Fibroblast of lung (primary cell): ENCODE data around the gene RNF25. TPM values are rescaled to one million over a fixed set of nuclear protein-coding genes. Genes with fewer than 3 reads are reported as not detected.

Source experiments
- DNase-seq, 2 donors: peaks; one replicate each; pipeline versions ENCODE4 v3.0.0 to v3.0.0-alpha.2; 2010; ENCODE audit warnings: low read depth in 2 of 2
- H2AFZ ChIP-seq: 2 replicates; pipeline ENCODE4 v1.5.1; 2012; ENCODE audit warnings: low read length, control low read depth, inconsistent platforms
- H3K27ac ChIP-seq: 2 replicates; pipeline ENCODE4 v1.5.1; 2011; ENCODE audit warnings: low read length, control low read depth; ENCODE audit not compliant: insufficient read depth
- H3K27me3 ChIP-seq: 2 replicates; pipeline ENCODE4 v1.5.1; 2011; ENCODE audit warnings: mild to moderate bottlenecking, low read length; ENCODE audit not compliant: control insufficient read depth, insufficient read depth
- H3K36me3 ChIP-seq: 2 replicates; pipeline ENCODE4 v1.5.1; 2011; ENCODE audit warnings: low read length; ENCODE audit not compliant: control insufficient read depth, insufficient read depth
- H3K4me1 ChIP-seq: 2 replicates; pipeline ENCODE4 v1.5.1; 2011; ENCODE audit warnings: low read length; ENCODE audit not compliant: control insufficient read depth, insufficient read depth; ENCODE audit errors: extremely low read depth
- H3K4me2 ChIP-seq: 2 replicates; pipeline ENCODE4 v1.5.1; 2011; ENCODE audit warnings: low read length, control low read depth; ENCODE audit not compliant: insufficient read depth; ENCODE audit errors: extremely low read depth
- H3K4me3 ChIP-seq, 4 experiments: fragments of 200-600 bp in 1 of 4; sonication (generic) in 1 of 4; replicated peaks in 1 of 4; 2 replicates each; pipeline ENCODE4 v1.5.1; 2011 to 2016; ENCODE audit warnings: low read length in 4 of 4, low read depth in 3 of 4, mild to moderate bottlenecking in 3 of 4, control low read depth in 2 of 4, inconsistent platforms in 1 of 4, mixed read lengths in 1 of 4; ENCODE audit not compliant: insufficient read depth in 1 of 4; ENCODE audit errors: control extremely low read depth in 1 of 4
- H3K79me2 ChIP-seq: 2 replicates; pipeline ENCODE4 v1.5.1; 2012; ENCODE audit warnings: mild to moderate bottlenecking, low read length, inconsistent platforms; ENCODE audit not compliant: control insufficient read depth, insufficient read depth
- H3K9ac ChIP-seq: 2 replicates; pipeline ENCODE4 v1.5.1; 2011; ENCODE audit warnings: mild to moderate bottlenecking, low read length, control low read depth; ENCODE audit not compliant: insufficient read depth
- H3K9me3 ChIP-seq: 2 replicates; pipeline ENCODE4 v1.5.1; 2012; ENCODE audit warnings: low read depth, low read length; ENCODE audit not compliant: control insufficient read depth, insufficient read depth
- H4K20me1 ChIP-seq: 2 replicates; pipeline ENCODE4 v1.5.1; 2011; ENCODE audit warnings: low read length; ENCODE audit not compliant: control insufficient read depth, insufficient read depth; ENCODE audit errors: extremely low read depth
- EZH2 ChIP-seq: IDR thresholded peaks from 2 replicates; pipeline ENCODE4 v1.5.1; 2012; ENCODE audit warnings: low read length, control low read depth, mild to moderate bottlenecking; ENCODE audit errors: missing control alignments
- polyA plus RNA-seq, 2 donors: library from polyadenylated mRNA; depleted of rRNA in 1 of 2; stranded (reverse) in 1 of 2; unstranded in 1 of 2; fragments of >200 nt; gene quantifications; 2 replicates each; pipeline ENCODE4 v1.2.1, GENCODE V29; 2011 to 2012; ENCODE audit warnings: missing spikeins in 1 of 2
- total RNA-seq: library from RNA; depleted of rRNA; stranded (reverse); fragments of >200 nt; gene quantifications from 2 replicates; pipeline ENCODE4 v1.2.1, GENCODE V29; 2014
- TF ChIP-seq, protein P1 (sequence below), 2 donors: IDR thresholded peaks in 1 of 2; conservative IDR thresholded peaks in 1 of 2; 1 replicate in 1 of 2; 2 replicates in 1 of 2; pipeline ENCODE4 v1.5.1; 2011 to 2012; ENCODE audit warnings: low read length in 2 of 2, control low read depth in 1 of 2, inconsistent platforms in 1 of 2, low read depth in 1 of 2, mild to moderate bottlenecking in 1 of 2

The RNF25 gene
- total and polyA plus RNA-seq, 2 donors (not counting 1 experiment from before 2014, with no cell fraction given) = 39.1 to 42.1 TPM

DNA sequence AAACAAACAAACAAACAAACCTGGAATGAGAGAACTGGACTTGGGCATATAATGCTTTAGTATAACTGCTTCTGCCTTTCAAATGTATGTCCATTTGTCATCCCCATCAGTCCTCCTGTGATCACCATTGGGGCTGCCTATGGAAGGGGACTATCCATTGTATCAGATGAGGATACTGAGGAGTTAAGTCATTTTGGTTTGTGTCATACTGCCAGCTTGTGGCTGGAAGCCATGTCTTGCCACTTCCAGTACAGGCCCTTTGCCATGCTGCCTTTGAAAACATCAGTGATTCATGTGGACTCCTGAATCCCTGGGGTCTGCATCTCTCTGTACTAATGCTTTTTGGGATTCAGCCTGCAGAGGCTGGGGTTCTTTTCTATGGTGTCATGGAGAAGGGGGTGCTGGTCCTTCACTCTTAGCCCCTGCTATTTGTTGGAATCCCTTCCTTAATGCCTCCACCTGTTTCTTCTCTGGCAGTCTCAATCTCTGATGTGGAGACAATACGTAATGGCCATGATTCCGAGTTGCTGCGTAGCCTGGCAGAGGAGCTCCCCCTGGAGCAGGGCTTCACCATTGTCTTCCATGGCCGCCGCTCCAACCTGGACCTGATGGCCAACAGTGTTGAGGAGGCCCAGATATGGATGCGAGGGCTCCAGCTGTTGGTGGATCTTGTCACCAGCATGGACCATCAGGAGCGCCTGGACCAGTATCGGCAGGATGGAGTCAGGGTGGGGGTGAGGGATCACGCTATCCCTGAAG is 53.5 kb downstream of the RNF25 start:
- Histone ChIP-seq H3K36me3 (no peaks in the 10 kb centered on the region), H3K4me2 (no peak overlapping the region), H3K27me3 (no peaks in the 10 kb centered on the region), H3K4me1 (no peaks in the 10 kb centered on the region), H3K9me3 (no peaks in the 10 kb centered on the region), H4K20me1 (no peaks in the 10 kb centered on the region), H3K79me2 (no peaks in the 10 kb centered on the region), H2AFZ (no peak overlapping the region), H3K9ac (no peak overlapping the region), H3K27ac (no peak overlapping the region), H3K4me3 (no peak overlapping the region)
- DNase-seq = peak in 1 of 2 donors; percentile 19
- TF ChIP-seq, protein P1, sequence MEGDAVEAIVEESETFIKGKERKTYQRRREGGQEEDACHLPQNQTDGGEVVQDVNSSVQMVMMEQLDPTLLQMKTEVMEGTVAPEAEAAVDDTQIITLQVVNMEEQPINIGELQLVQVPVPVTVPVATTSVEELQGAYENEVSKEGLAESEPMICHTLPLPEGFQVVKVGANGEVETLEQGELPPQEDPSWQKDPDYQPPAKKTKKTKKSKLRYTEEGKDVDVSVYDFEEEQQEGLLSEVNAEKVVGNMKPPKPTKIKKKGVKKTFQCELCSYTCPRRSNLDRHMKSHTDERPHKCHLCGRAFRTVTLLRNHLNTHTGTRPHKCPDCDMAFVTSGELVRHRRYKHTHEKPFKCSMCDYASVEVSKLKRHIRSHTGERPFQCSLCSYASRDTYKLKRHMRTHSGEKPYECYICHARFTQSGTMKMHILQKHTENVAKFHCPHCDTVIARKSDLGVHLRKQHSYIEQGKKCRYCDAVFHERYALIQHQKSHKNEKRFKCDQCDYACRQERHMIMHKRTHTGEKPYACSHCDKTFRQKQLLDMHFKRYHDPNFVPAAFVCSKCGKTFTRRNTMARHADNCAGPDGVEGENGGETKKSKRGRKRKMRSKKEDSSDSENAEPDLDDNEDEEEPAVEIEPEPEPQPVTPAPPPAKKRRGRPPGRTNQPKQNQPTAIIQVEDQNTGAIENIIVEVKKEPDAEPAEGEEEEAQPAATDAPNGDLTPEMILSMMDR (conservative IDR thresholded peaks at IDR 0.05 in 1 of 2, IDR thresholded peaks at IDR 0.05 in 1 of 2; ENCODE audit: low read depth in 1 of 2, low read length in 2 of 2) = no peak
- TF ChIP-seq EZH2 = no peak

DNA sequence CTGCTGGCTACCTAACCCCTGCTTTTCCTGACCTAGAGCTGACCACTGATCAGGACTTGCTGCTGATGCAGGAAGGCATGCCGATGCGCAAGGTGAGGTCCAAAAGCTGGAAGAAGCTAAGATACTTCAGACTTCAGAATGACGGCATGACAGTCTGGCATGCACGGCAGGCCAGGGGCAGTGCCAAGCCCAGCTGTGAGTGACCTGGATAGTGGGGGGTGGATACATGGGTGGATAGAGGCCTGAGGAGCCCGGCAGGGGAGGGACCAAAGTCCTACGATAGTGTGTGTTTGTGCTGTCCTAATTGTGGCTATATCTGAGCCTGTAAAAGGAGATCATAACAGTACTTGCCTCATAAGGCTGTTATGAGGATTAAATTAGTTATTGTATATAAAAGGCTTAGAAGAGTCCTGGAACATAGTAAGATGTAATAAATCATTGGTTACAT is 55.9 kb downstream of the RNF25 start:
- H4K20me1 ChIP-seq = no peaks in the 10 kb centered on the region
- TF ChIP-seq, protein P1 (conservative IDR thresholded peaks at IDR 0.05 in 1 of 2, IDR thresholded peaks at IDR 0.05 in 1 of 2; ENCODE audit: low read depth in 1 of 2, low read length in 2 of 2) = no peak
- TF ChIP-seq EZH2 = no peak
- H3K9me3 ChIP-seq = no peaks in the 10 kb centered on the region
- no peaks in the 10 kb centered on the region for H3K27me3 ChIP-seq
- no peak overlapping the region for H3K27ac ChIP-seq
- no peaks in the 10 kb centered on the region for H3K79me2 ChIP-seq
- DNase-seq = no peak
- no peak overlapping the region for H2AFZ ChIP-seq
- H3K4me2 ChIP-seq = no peak overlapping the region
- no peak overlapping the region for H3K4me3 ChIP-seq
- no peak overlapping the region for H3K9ac ChIP-seq
- no peaks in the 10 kb centered on the region for H3K36me3 ChIP-seq
- H3K4me1 ChIP-seq = no peaks in the 10 kb centered on the region

Other genes starting within 250 kb of the RNF25 start
- gene USP37, start 103.7 kb downstream of the RNF25 start, total RNA-seq = 8.3 and 10.3 TPM in 2 replicates
- gene USP37, start 103.7 kb downstream of the RNF25 start, polyA plus RNA-seq = 3.5 and 4.6 TPM in 2 replicates
- 31.1 and 31.4 TPM in 2 replicates for gene CNOT9, start 103.2 kb downstream of the RNF25 start, total RNA-seq
- 45.9 and 70.1 TPM in 2 replicates for gene CNOT9, start 103.2 kb downstream of the RNF25 start, polyA plus RNA-seq
- 3.9 and 10.7 TPM in 2 replicates for gene PLCD4, start 64.1 kb downstream of the RNF25 start, total RNA-seq
- 4.1 and 5.8 TPM in 2 replicates for gene PLCD4, start 64.1 kb downstream of the RNF25 start, polyA plus RNA-seq
- 5.6 and 7.3 TPM in 2 replicates for gene ZNF142, start 12.4 kb downstream of the RNF25 start, total RNA-seq
- gene ZNF142, start 12.4 kb downstream of the RNF25 start, polyA plus RNA-seq = 4.3 and 8.1 TPM in 2 replicates
- gene BCS1L, start 12.3 kb downstream of the RNF25 start, total RNA-seq = 26.2 and 38.3 TPM in 2 replicates
- gene BCS1L, start 12.3 kb downstream of the RNF25 start, polyA plus RNA-seq = 28.8 and 38.8 TPM in 2 replicates
- gene STK36, start 84 bp upstream of the RNF25 start, total RNA-seq = 32.1 and 36.0 TPM in 2 replicates
- 21.4 and 24.7 TPM in 2 replicates for gene STK36, start 84 bp upstream of the RNF25 start, polyA plus RNA-seq
- 5.9 and 9.4 TPM in 2 replicates for gene TTLL4, start 38.8 kb upstream of the RNF25 start, total RNA-seq
- gene TTLL4, start 38.8 kb upstream of the RNF25 start, polyA plus RNA-seq = 6.1 and 14.4 TPM in 2 replicates
- 40.6 and 53.8 TPM in 2 replicates for gene CYP27A1, start 110.1 kb upstream of the RNF25 start, total RNA-seq
- gene CYP27A1, start 110.1 kb upstream of the RNF25 start, polyA plus RNA-seq = 12.7 and 16.2 TPM in 2 replicates
- 0.26 and 0.33 TPM in 2 replicates for gene PRKAG3, start 159.8 kb upstream of the RNF25 start, total RNA-seq
- gene PRKAG3, start 159.8 kb upstream of the RNF25 start, polyA plus RNA-seq = 0.02 TPM in 1 of 2 replicates, not detected in the other
- gene WNT6, start 187.8 kb upstream of the RNF25 start, total RNA-seq = not detected in 2 replicates
- gene WNT6, start 187.8 kb upstream of the RNF25 start, polyA plus RNA-seq = not detected in 2 replicates
- not detected in 2 replicates for gene WNT10A, start 208.8 kb upstream of the RNF25 start, total RNA-seq
- gene WNT10A, start 208.8 kb upstream of the RNF25 start, polyA plus RNA-seq = not detected in 2 replicates